GM21526 (cell line): ENCODE results near the gene SEMA4F.
A peak's percentile ranks its signal among the peaks of the same experiment; 100 is the strongest.

Source experiments
- ATAC-seq: cut with Tn5 transposase; IDR thresholded peaks from one replicate; pipeline ENCODE4 v1.9.1; 2021; ENCODE audit warnings: moderate library complexity; ENCODE audit not compliant: unreplicated experiment, low FRiP score

Gene SEMA4F

GRCh38 chr2:74702001-74702715 lies 48.1 kb downstream of the SEMA4F start:
- no peak for ATAC-seq

- ATAC-seq: no peak
Observed at GRCh38 chr2:74703373-74703772, 49.3 kb downstream of the SEMA4F start.

GRCh38 chr2:74704216-74704615 lies 50.2 kb downstream of the SEMA4F start:
- ATAC-seq: no peak

DNA sequence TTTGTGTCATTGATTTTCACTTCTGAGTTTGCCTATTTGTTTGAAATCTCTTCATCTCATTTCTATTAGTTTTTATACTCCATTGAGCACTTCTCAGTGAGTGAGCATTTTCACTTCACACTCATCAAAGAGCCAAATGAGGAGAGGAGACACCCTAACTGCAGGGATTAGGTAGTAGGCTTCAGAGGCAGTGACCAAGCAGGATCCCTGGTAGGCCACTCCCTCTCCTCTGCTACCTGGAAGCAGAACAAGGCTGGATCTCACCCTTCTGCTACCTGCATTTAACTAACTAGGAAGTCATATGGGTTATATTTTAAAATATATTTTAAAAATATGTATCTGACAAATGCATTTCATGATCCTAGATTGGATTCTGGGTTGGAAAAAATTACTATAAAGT lies 52.7 kb downstream of the SEMA4F start:
- no peak for ATAC-seq

GRCh38 chr2:74707837-74708236 lies 53.8 kb downstream of the SEMA4F start:
- no peak for ATAC-seq

DNA sequence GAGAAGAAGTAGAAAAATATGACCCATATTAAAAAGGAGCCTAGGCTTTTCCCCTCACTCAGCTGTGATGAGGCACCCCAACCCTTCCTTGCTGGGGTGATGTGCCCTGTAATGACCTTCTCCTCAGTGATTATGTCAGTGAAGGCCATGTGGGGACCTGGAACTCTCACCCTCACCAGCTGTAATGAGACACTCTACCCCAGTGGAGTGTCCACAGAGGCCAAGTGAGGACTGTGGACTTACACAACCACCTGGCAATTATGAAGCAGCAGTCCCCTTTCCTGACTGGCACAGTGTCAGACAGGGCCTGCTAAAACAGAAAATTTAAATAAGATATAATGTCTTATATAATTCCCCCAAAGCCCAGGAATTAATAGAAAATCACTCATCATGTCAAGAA lies 54.2 kb downstream of the SEMA4F start:
- no peak for ATAC-seq

- ATAC-seq: no peak
Observed at GRCh38 chr2:74708883-74709282, 54.8 kb downstream of the SEMA4F start.

DNA sequence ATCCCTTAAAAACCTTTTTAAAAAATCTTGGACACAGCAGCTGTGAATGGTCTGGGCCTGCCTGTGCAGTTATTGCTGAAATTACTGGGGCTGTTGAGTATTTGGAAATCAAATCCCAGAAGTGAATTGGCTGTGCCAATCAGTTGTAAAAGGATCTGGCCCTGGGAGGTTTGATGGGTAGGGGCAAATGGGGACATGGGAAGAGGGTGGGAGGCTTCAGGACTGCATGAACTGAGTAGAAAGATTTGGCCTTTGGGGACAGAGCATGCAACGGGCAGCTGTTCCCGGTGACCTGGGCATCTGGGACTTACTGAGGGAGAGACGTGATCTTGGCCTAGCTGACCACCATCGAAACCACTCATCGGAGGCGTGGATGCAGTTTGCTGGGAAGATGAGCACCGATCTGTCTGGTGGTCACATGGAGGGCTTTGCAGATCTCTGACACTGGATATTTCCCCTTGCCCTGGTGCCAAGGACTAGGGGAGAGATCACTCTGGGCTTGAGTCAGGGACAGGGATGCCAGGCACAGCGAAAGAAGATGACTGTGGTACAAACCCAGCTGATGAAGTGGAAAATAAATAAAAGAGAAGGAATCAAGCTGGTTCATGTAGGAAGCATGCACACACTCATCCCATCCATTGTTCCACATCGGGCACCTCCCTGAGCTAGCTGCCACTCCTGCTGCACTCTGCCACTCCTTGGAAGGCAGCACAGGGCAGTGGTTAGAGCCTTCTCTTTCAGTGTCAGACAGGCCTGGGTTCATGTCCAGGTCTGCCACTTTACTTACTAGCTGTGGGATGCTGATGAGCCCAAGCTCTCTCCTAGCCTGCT lies 58.4 kb downstream of the SEMA4F start:
- ATAC-seq: no peak

GRCh38 chr2:74714691-74715080 lies 60.6 kb downstream of the SEMA4F start:
- no peak for ATAC-seq

GRCh38 chr2:74715081-74715791 lies 61.2 kb downstream of the SEMA4F start:
- ATAC-seq: peak; percentile 88

DNA sequence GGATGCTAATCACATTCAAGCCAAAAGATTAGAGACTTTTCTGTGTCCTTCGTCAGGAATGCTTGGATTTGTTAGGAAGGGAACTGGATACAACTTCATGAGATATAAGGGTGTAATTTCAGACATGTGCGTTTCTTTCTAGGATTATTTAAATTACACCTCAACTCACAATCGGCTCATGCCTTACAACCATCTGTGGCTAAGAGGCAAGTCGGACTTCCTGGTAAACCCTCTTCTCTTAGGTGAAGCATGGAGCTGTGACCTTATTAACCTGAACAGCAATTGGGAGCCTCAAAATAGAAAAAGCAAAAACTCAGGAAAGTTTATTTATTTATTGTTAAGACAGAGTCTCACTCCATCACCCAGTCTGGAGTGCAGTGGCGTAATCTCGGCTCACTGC lies 61.8 kb downstream of the SEMA4F start:
- no peak for ATAC-seq

DNA sequence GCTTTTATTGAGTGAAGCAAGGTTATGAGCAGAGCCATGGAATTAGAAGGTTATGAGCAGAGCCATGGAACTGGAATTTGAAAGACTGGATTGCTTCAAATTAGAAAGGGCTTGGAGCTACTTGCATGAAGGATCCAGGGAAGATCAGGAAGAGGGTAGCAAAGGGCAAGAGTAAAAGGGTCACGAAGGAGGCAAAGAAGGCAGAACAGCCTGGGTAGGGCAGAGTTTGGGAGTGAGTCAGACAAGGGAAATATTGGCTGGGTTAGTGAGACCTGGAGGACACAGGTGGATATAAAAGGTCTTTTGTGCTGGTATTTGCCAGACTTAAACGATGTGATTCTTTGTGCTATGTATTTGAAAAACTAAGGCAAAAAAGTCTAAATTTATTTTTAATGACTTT lies 65.0 kb downstream of the SEMA4F start:
- no peak for ATAC-seq

- no peak for ATAC-seq
Observed at GRCh38 chr2:74721316-74721715, 67.3 kb downstream of the SEMA4F start.

- no peak for ATAC-seq
Observed at GRCh38 chr2:74724496-74724895, 70.4 kb downstream of the SEMA4F start.

GRCh38 chr2:74725287-74725686 lies 71.2 kb downstream of the SEMA4F start:
- ATAC-seq: no peak

- no peak for ATAC-seq
Observed at GRCh38 chr2:74728842-74729241, 74.8 kb downstream of the SEMA4F start.

DNA sequence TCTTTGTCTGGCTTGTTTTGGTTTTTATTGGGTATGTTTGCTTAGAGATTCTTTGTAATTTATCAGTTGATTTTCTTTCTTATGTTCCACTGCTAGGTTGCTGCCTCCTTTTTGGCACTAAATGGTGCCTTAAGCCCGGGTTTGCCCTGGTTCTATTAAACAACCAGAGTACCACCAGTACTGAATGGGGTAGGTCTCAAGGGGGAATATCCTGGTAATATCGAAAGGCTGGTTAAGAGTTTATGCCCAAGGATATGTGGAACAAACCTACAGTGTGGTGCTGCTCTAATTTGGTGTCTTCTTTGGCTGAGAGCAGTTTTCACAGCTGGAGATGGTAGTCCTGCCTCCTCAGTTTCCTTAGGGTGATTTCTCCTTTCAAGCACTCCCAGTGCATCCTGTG lies 76.5 kb downstream of the SEMA4F start:
- ATAC-seq: no peak
